Skeletal muscle tissue (tissue), 4 donors: ENCODE results near the gene RFPL4A. TPM values are rescaled to one million over a fixed set of nuclear protein-coding genes. Genes with fewer than 3 reads are reported as not detected.

Source experiments
- H3K27ac ChIP-seq: one replicate; pipeline ENCODE4 v1.7.0; 2013; ENCODE audit warnings: mild to moderate bottlenecking, low read depth, low read length, inconsistent platforms
- H3K27me3 ChIP-seq, 3 donors: one replicate each; pipeline ENCODE4 v1.7.0; 2013; ENCODE audit warnings: low read length in 3 of 3; ENCODE audit not compliant: control insufficient read depth in 3 of 3, insufficient read depth in 3 of 3
- H3K36me3 ChIP-seq, 3 donors: one replicate each; pipeline ENCODE4 v1.7.0; 2013; ENCODE audit warnings: low read length in 3 of 3; ENCODE audit not compliant: control insufficient read depth in 3 of 3, insufficient read depth in 3 of 3
- H3K4me1 ChIP-seq, 3 donors: one replicate each; pipeline ENCODE4 v1.7.0; 2013; ENCODE audit warnings: low read length in 3 of 3, mild to moderate bottlenecking in 3 of 3; ENCODE audit not compliant: control insufficient read depth in 3 of 3, insufficient read depth in 3 of 3
- H3K4me3 ChIP-seq, 3 donors: one replicate each; pipeline ENCODE4 v1.7.0; 2013; ENCODE audit warnings: low read length in 3 of 3
- H3K9ac ChIP-seq, 3 donors: one replicate each; pipeline ENCODE4 v1.7.0; 2013; ENCODE audit warnings: low read length in 3 of 3, mild to moderate bottlenecking in 3 of 3, moderate library complexity in 2 of 3, low read depth in 1 of 3
- H3K9me3 ChIP-seq, 3 donors: one replicate each; pipeline ENCODE4 v1.7.0; 2013; ENCODE audit warnings: low read length in 3 of 3; ENCODE audit not compliant: control insufficient read depth in 3 of 3
- total RNA-seq: library from RNA; depleted of rRNA; stranded (reverse); fragments of >200 nt; gene quantifications from one replicate; pipeline ENCODE4 v1.2.3, GENCODE V29; 2014
- donor health status: Osteomylitis.

RFPL4A gene
- total RNA-seq, 1 donor from 2014 or later, result 0.52 TPM

DNA sequence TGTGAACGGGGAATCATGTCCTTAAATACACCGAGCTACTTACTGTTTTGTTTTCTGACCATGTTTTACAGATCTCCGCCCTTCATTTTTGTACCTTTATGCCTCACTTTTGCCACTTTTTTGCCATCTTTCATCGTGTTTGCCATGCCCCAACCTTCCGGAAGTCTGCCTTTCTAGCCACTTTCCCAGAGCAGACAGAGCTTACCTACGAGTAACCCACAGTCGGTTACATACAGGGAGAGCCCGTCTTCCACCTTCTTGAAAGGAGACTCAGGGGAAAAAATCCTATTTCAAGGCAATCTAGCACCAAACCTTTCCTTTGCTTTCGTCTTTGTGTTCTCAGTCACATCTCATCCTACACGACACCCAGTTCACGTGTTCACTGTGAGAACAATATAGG, 36.1 kb downstream of the RFPL4A start:
- peaks cover 0 to 2% (median 0%) of the 10 kb centered on the region in 3 donors for H3K9me3 ChIP-seq
- no peaks in the 10 kb centered on the region for H3K36me3 ChIP-seq
- H3K27me3 ChIP-seq, result no peaks in the 10 kb centered on the region
- H3K27ac ChIP-seq, result no peak overlapping the region
- no peaks in the 10 kb centered on the region for H3K4me1 ChIP-seq
- no peak overlapping the region for H3K4me3 ChIP-seq
- H3K9ac ChIP-seq, result no peak overlapping the region

DNA sequence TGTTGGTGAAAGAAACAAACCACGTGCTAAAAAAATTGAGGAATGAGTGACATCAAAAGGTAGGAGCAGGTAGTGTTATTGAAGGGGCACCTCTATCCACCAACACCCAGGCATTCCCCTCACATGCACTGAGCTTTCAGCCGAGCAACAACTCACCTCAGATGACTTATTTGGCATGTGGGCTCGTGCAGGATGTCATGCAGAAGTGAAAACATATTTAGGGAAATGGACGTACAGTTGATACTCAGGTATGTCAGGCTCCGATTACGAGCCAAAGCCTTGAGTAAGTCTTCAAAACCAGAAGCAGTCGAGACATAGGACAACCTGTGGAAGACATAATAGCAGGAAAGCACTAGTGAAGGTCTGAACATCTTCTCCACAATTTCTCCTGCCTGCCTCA, 42.5 kb downstream of the RFPL4A start:
- Histone ChIP-seq H3K36me3 (no peaks in the 10 kb centered on the region), H3K4me1 (no peaks in the 10 kb centered on the region), H3K9ac (no peak overlapping the region), H3K27me3 (no peaks in the 10 kb centered on the region), H3K9me3 (peaks cover 0 to 6% (median 3%) of the 10 kb centered on the region in 3 donors), H3K27ac (no peak overlapping the region), H3K4me3 (no peak overlapping the region)

DNA sequence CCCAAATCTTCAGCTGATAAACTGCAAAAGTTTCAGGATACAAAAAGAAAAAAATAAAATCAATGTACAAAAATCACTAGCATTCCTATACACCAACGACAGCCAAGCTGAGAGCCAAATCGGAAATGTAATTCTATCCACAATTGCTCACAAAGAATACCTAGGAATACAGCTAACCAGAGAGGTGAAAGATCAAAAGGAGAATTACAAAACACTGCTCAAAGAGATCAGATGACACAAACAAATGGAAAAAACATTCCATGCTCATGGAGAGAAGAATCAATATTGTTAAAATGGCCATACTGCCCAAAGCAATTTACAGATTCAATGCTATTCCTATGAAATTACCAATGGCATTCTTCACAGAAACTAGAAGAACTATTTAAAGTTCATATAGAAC, 43.4 kb downstream of the RFPL4A start:
- H3K27me3 ChIP-seq, result no peaks in the 10 kb centered on the region
- H3K9ac ChIP-seq, result no peak overlapping the region
- H3K4me3 ChIP-seq, result no peak overlapping the region
- H3K36me3 ChIP-seq, result no peaks in the 10 kb centered on the region
- H3K9me3 ChIP-seq, result peaks cover 3 to 6% (median 3%) of the 10 kb centered on the region in 3 donors
- no peaks in the 10 kb centered on the region for H3K4me1 ChIP-seq
- H3K27ac ChIP-seq, result no peak overlapping the region

GRCh38 chr19:55809381-55810058, 50.6 kb downstream of the RFPL4A start:
- Histone ChIP-seq H3K4me3 (no peak overlapping the region), H3K9me3 (peaks cover 0 to 3% (median 2%) of the 10 kb centered on the region in 3 donors), H3K4me1 (no peaks in the 10 kb centered on the region), H3K36me3 (no peaks in the 10 kb centered on the region), H3K27ac (no peak overlapping the region), H3K9ac (no peak overlapping the region), H3K27me3 (no peaks in the 10 kb centered on the region)

DNA sequence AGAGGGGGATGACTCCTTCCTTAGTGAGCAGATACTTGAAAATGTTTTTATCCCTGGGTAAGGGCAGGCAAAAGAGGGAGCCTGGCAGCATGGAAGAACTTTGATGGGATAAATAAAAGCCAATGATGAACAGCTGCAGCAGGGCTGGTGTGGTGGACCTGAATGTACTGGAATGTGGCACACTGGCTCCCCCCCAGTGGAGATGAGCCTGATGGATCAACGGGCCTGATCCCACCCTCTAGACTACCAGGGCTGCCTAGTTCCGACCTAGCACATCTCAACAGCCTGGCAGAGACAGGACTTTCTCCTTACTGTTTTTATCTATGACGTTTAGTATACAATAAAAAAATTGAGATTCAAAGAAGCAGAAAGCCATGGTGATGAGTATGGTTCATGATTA, 52.4 kb downstream of the RFPL4A start:
- no peaks in the 10 kb centered on the region for H3K4me1 ChIP-seq
- peaks cover 0 to 3% (median 2%) of the 10 kb centered on the region in 3 donors for H3K9me3 ChIP-seq
- no peak overlapping the region for H3K27ac ChIP-seq
- H3K36me3 ChIP-seq, result no peaks in the 10 kb centered on the region
- H3K27me3 ChIP-seq, result no peaks in the 10 kb centered on the region
- H3K4me3 ChIP-seq, result no peak overlapping the region
- no peak overlapping the region for H3K9ac ChIP-seq

- Histone ChIP-seq H3K4me3 (no peak overlapping the region), H3K27me3 (no peaks in the 10 kb centered on the region), H3K27ac (no peak overlapping the region), H3K4me1 (no peaks in the 10 kb centered on the region), H3K36me3 (no peaks in the 10 kb centered on the region), H3K9ac (no peak overlapping the region), H3K9me3 (peaks cover 0 to 2% (median 0%) of the 10 kb centered on the region in 3 donors)
These were observed 53.6 kb downstream of the RFPL4A start for GRCh38 chr19:55812449-55812848.

Other genes with a start within 250 kb of the RFPL4A start
- 1.0 TPM for gene SBK2, start 222.0 kb upstream of the RFPL4A start, total RNA-seq
- gene SBK3, start 213.6 kb upstream of the RFPL4A start, total RNA-seq, result not detected
- 1.6 TPM for gene ZNF579, start 178.2 kb upstream of the RFPL4A start, total RNA-seq
- gene FIZ1, start 159.6 kb upstream of the RFPL4A start, total RNA-seq, result under 0.01 TPM
- 4.7 TPM for gene ZNF524, start 158.8 kb upstream of the RFPL4A start, total RNA-seq
- 1.0 TPM for gene ZNF865, start 153.4 kb upstream of the RFPL4A start, total RNA-seq
- gene ZNF784, start 134.5 kb upstream of the RFPL4A start, total RNA-seq, result 8.9 TPM
- 2.1 TPM for gene ZNF580, start 118.1 kb upstream of the RFPL4A start, total RNA-seq
- gene ZNF581, start 115.4 kb upstream of the RFPL4A start, total RNA-seq, result 17.2 TPM
- 3.1 TPM for gene CCDC106, start 110.9 kb upstream of the RFPL4A start, total RNA-seq
- gene U2AF2, start 104.1 kb upstream of the RFPL4A start, total RNA-seq, result 52.2 TPM
- 5.7 TPM for gene EPN1, start 83.9 kb upstream of the RFPL4A start, total RNA-seq
- gene NLRP9, start 20.7 kb upstream of the RFPL4A start, total RNA-seq, result not detected
- not detected for gene RFPL4AL1, start 10.0 kb downstream of the RFPL4A start, total RNA-seq
- under 0.01 TPM for gene NLRP11, start 72.9 kb downstream of the RFPL4A start, total RNA-seq
- not detected for gene NLRP4, start 77.4 kb downstream of the RFPL4A start, total RNA-seq
- gene NLRP13, start 173.2 kb downstream of the RFPL4A start, total RNA-seq, result not detected
- gene NLRP8, start 188.7 kb downstream of the RFPL4A start, total RNA-seq, result not detected
- not detected for gene NLRP5, start 227.7 kb downstream of the RFPL4A start, total RNA-seq